OCI-LY7 (cell line): ENCODE data around the gene IL36B.

Experiments used
- EZH2phosphoT487 ChIP-seq: fragments of 200-600 bp; sonication (generic); IDR thresholded peaks from 2 replicates; pipeline ENCODE4 v1.6.1; 2018; ENCODE audit warnings: low read depth, borderline replicate concordance, mild to moderate bottlenecking, mixed run types, antibody characterized with exemption, low read length, moderate library complexity, mixed read lengths
- TF ChIP-seq, protein P1 (sequence below): fragments of 200-600 bp; sonication (generic); conservative IDR thresholded peaks from 2 replicates; pipeline ENCODE4 v1.5.1; 2014; ENCODE audit warnings: mild to moderate bottlenecking, antibody characterized with exemption, low read length, moderate library complexity, mixed read lengths

DNA sequence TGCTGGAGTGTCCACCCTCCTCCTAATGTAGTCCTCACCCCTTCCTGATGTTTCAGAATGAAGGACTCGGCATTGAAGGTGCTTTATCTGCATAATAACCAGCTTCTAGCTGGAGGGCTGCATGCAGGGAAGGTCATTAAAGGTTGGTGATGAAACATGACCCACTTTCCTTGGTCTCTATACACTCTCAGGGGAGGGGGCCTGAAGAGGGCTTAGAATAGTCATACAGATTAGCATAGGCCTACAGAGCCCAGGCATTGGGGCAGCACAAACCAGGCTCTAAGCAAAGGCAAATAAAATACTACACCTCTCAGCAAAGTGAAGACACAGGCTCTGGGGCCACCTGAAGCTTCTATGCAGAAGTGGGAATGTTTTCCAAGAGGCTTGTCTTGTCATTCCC is 8.1 kb upstream of the IL36B start:
- TF ChIP-seq, protein P1, sequence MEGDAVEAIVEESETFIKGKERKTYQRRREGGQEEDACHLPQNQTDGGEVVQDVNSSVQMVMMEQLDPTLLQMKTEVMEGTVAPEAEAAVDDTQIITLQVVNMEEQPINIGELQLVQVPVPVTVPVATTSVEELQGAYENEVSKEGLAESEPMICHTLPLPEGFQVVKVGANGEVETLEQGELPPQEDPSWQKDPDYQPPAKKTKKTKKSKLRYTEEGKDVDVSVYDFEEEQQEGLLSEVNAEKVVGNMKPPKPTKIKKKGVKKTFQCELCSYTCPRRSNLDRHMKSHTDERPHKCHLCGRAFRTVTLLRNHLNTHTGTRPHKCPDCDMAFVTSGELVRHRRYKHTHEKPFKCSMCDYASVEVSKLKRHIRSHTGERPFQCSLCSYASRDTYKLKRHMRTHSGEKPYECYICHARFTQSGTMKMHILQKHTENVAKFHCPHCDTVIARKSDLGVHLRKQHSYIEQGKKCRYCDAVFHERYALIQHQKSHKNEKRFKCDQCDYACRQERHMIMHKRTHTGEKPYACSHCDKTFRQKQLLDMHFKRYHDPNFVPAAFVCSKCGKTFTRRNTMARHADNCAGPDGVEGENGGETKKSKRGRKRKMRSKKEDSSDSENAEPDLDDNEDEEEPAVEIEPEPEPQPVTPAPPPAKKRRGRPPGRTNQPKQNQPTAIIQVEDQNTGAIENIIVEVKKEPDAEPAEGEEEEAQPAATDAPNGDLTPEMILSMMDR: no peak
- no peak for TF ChIP-seq EZH2phosphoT487
